HG03457 (cell line): ENCODE measurements around the gene RBM8A.

Experiments
- ATAC-seq: cut with Tn5 transposase; IDR thresholded peaks from one replicate; pipeline ENCODE4 v1.9.1; 2021; ENCODE audit warnings: moderate number of reproducible peaks; ENCODE audit not compliant: unreplicated experiment

RBM8A gene

DNA sequence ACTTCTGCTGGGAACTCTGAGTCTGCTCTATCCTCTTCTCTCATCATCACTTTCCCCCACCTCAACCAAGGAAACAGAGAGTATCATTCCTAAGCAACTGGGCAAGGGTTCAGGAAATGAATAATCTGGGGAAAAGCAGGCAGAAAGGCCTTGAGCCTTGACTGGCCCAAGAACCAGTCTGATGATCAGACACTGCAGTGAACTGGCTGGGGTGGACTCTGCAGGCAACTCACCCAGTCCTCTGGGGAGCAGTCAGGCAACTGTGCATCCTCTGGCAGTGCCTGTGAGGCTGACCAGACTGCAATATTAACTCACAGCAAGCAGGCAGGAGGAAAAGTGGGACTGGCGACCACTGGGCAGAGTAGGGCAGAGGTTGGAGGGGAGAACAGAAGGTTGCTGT lies 42.6 kb downstream of the RBM8A start:
- no peak for ATAC-seq

DNA sequence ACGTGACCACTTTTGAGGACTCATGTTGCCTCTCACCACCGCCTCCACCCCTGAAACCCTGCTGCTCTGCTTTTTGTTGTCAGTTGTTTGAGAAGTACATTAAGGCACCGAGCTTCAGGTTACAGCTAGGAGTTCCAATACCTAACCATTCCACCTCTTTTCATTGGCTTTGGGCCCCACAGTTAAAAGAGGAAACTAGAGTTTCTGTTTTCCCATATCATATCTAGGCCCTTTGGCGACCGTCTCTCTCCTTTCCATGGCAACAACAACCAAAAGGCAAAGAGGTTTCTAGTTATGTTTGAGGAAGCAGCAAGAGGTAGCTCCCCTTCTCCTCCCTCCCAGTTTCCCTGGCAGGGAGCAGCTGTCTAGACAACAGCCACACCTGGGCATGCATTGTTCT lies 47.5 kb downstream of the RBM8A start:
- ATAC-seq, result no peak

DNA sequence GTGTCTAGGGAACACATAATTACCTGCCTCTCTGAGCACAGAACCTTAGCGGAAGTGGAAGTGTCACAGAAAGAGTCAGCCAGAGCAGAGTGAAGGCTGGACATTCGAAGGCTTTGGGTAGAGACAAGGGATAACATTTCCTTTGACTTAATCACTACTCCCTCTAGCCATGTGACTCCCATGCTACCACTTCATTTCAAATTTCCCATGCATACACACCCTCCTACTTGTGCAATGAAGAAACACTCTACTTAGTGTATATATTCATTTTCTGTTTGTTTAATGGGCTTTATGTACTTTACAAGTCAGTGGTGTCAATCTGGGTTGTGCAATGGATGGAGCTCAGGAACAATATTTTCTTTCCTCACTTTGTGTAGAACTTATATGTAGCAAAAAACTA lies 48.6 kb downstream of the RBM8A start:
- no peak for ATAC-seq

DNA sequence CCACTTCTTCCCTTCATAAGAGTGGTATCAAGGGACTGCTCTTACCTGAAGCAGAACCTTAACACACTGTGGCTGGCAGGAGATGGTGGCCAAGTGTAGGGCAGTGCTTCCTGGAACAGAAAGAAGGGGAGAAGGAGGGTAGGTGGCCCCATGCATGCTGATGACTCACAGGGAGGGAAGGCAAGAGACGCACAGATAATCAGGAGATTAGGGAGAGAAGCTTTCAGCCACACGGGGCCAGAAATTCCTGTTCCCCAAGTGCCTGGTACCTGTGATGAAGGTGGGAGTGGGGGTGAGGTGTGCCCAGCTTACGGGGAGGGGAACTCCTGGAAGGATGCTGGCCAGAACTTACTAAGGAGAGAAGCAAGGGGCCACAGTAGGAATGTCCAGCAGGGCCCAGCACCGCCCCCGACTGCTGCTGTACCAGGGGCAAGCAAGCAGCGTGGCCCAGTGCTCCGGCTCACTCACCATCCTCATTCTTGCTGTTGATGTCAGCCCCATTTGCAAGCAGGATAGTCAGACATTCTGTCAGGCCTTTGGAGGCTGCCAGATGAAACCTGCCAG lies 49.3 kb downstream of the RBM8A start:
- no peak for ATAC-seq

DNA sequence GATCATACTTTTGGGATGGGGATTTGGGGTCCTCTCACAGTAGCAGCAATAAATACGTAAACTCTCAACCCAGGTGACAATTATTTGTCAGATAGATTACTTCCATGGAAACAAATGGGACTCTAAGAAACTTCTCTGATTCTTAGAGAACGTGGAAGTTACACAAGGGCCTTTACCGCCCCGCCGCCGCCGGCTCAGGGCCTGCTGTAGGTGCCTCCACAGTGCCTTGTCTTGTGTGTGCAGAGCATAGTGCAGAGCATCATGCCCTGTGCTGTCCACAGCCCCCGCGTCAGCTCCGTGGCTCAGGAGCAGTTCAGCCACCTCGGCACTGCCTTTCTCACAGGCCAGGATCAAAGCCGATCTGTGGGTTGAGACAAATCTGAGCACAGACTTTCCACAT lies 52.6 kb downstream of the RBM8A start:
- no peak for ATAC-seq

DNA sequence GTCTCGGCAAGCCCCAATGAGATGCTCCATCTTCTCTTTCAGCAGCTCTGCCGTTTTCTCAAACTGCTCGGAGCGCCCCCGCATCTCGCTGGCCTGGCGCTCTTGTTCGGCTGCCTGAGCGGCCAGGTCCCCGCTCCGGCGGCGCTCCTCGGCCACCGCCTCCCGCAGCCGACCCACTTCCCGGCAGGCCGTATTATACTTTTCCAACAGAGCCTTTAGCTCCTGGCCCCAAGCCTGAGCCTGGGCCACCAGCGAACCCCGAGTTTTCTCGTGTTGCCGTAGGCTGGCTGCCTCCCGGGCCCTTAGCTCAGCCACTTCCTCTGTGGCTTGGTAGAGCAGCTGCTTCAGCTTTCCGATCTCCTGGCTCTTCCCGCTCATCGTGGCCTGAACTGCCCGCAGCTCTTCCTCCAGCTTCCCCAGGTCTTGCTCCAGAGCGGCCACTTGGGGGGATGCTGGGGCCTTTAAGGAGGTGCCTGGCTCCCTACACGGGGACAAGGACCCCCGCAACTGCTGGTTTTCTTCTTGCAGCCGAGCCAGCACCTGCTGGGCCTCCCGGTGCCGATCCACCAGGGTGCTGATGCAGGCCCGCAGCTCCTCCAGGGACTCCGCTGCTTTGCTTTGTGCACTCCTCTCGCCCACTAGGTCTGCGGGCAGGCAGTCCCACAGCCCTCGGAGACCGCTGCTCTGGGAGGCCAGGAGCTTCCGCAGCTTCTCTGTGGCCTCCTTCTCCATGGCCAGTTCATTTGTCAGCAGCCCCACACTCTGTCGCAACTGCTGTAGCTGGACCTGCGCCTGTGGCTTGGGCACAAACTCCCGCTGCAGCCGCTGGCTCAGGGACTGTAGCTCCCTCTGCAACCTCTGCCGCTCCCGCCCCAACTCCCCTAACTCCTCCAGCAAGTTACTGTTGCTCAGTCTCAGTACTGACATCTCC lies 55.0 kb downstream of the RBM8A start:
- ATAC-seq, result no peak
